Activated CD8-positive, alpha-beta memory T cell treated with anti-CD3 and anti-CD28 coated beads for 24 hours (primary cell): ENCODE measurements around the gene SNX21.
"Not testable (repeated sequence)": the region's sequence is repeated elsewhere in the genome, so short reads cannot be mapped to it uniquely, and the experiment has no call there.

Experiments
- DNase-seq: peaks from one replicate; pipeline ENCODE4 v3.0.0-alpha.2; 2020

Gene SNX21

GRCh38 chr20:45823949-45824835 is 9.4 kb upstream of the SNX21 start:
- DNase-seq, result peak; percentile 72

- no peak for DNase-seq
Observed at GRCh38 chr20:45826381-45827019, 7.1 kb upstream of the SNX21 start.

DNA sequence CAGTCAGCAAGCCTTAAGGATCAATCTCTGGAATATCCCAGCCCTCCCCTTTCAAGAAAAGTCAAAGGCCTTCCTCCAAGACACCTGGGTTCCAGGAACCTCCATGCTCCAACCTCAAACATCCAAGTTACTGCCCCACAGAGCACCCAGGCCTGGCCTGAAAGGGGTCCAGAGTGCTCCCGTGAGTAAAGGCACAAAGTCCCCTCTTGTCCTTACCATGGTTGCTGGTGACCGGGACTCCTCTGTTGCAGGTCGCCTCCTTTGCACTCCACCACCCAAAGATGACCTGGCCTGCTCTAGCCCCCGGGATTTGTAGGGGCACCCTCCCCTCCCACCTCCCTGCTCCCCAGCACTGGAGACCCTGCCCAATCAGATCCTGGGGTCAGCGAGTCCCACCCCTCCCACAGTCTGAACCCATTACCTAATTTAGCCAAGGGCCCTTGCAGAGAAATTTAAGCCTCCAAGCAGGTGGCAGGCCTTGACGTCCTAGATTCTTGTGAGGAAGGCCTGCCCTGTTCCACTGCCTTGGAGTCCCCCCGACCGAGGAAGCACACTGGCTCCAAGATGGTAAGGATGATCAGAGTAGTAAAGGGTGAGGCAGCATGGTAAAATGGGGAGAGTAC is 6.5 kb upstream of the SNX21 start, which contains the start of gene TNNC2:
Gene TNNC2, minus strand, starts transcription at position 283 of the 623 bp plus-strand sequence. Its CDS starts 64 bp downstream, at position 219.
- no peak for DNase-seq

DNA sequence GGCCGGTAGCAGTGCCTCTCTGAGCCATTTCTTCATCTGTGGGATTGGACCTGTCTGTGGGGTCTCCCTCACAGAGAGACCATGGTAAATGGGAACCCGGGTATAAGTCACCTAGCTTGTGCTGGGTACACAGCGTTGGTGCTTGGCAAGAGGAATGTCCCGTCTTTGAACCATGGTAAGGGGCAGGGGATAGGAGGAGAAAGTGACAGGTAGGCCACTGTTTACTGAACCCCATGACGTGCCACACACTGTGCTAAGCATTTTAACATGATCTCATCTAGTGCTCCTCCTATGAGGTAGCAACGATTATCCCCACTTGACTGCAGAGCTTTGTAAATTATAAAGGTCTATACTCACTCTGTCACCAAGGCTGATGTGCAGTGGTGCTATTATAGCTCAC is 5.9 kb upstream of the SNX21 start:
- DNase-seq, result no peak

DNA sequence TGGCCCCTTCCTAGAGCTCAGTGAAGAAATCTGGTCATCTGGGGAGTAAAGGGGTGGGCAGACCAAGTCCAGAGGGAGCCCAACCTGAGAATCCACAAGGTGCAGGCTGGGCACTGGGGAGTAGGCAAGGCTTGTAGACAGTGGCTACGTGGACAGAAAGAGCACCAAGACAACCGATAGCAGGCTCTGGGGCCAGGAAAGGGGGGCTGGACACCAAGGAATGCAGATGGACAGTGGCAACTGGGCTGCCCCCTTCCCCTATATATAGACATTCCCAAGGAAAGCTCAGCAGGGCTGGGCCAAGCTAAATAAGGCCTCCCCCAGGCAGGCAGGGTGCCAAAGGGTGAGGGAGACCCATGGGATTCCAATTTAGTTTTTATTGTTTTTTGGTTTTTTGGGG is 5.0 kb upstream of the SNX21 start:
- no peak for DNase-seq

DNA sequence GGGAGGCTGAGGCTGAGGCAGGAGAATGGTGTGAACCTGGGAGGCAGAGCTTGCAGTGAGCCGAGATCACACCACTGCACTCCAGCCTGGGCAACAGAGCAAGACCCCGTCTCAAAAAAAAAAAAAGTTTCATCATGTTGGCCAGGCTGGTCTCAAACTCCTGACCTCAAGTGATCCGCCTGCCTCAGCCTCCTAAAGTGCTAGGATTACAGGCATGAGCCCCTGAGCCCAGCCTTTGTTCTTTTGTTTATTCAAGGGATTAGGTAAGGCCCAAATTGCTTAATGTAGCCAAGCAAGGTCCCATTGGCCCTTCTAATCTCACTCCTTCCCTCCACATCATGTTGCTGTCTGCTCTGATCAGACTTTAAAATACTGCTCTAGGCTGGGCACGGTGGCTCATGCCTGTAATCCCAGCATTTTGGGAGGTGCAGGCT is 3.9 kb upstream of the SNX21 start:
- not testable (repeated sequence) for DNase-seq

DNA sequence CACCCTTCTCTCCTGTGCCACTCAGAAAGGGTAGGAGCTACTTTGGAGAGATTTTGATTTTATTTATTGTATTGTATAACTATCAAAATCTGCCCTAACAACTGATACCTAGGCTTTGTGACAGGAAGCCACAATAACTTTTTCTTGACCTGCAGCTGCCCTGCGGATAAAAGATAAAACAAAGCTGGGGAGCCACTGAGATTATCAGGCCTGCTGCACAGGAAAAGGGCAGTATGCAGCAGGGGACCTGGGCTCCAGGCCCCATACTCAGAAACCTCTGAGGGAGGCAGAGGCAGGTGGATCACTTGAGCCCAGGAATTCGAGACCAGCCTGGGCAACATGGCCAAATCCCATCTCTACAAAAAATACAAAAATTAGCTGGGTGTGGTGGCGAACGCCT is 980 bp upstream of the SNX21 start:
- no peak for DNase-seq

DNA sequence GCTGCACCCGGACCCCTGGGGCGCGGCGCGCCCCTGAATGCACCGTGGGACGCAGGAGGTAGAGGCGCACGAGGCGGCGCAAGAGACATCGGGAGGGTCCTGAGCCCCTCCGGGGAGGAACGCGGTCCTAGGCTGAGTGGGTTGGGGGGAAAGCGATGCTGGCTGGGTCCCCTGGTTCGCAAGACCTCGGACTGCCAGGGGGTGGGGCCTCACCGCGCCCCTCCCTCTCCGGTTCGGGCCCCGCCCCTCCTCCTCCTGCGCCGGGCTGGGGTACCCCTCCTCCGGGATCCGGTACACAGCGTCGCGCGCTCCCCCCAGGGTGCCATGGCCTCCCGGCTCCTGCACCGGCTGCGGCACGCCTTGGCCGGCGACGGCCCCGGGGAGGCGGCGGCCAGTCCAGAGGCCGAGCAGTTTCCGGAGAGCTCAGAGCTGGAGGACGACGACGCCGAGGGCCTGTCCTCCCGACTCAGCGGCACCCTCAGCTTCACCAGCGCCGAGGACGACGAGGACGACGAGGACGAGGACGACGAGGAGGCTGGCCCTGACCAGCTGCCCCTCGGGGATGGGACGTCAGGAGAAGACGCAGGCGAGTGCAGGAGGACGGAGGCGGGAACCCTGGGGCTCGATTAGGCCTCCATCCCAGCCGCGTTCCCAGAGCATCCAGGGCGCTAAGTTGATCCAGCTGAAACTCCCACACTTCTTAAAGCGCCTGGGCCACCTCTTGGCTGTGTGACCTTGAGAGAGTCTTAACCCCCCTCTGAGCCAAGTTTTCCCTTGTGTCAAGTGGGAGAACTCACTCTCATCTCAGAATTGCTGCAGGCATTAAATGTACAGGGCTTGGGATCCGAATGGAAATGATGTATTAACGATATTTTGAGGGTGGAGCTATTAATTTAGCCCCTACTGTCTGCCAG is 541 bp downstream of the SNX21 start:
- DNase-seq, result peak; percentile 77

DNA sequence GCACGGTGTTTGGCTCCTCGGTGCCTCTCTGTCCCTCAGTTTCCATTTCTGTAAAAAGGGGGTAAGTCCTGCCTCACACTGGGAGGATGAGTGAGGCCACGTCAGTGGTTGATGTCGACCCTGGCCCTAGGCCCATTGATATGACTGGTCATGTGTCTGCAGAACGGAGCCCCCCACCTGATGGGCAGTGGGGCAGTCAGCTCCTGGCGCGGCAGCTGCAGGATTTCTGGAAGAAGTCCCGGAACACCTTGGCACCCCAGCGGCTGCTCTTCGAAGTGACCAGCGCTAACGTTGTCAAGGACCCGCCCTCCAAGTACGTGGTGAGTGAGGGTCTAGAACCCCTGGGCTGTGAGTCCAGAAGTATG is 1.2 kb downstream of the SNX21 start:
- DNase-seq, result no peak

- no peak for DNase-seq
Observed at GRCh38 chr20:45835329-45835765, 1.7 kb downstream of the SNX21 start.

- DNase-seq, result no peak
Observed at GRCh38 chr20:45835825-45836224, 2.2 kb downstream of the SNX21 start.

DNA sequence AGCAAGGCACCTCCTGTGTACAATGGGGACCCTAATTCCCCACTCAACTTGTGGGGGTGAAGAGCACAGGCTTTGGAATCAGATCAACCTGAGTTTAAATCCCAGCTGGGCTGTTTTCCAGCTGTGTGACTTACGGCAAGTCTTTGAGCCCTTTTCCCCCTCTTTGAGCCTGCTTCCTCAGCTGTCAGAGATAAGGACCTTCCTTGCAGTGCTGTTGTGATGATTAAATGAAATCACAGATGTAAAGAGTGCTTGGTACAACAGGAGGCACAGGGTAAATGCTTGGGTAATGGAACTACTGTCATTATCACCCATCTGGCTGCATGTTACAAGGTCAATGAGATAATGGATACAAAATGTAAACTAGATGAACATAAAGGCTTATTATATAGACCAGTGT is 3.2 kb downstream of the SNX21 start:
- DNase-seq, result no peak

DNA sequence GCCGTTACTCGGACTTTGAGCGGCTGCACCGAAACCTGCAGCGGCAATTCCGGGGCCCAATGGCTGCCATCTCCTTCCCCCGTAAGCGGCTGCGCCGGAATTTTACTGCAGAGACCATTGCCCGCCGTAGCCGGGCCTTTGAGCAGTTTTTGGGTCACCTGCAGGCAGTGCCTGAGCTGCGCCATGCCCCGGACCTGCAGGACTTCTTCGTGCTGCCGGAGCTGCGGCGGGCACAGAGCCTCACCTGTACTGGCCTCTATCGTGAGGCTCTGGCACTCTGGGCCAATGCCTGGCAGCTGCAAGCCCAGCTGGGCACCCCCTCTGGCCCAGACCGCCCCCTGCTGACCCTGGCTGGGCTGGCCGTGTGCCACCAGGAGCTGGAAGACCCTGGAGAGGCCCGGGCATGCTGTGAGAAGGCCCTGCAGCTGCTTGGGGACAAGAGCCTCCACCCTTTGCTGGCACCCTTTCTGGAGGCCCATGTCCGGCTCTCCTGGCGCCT is 7.2 kb downstream of the SNX21 start:
- DNase-seq, result no peak

DNA sequence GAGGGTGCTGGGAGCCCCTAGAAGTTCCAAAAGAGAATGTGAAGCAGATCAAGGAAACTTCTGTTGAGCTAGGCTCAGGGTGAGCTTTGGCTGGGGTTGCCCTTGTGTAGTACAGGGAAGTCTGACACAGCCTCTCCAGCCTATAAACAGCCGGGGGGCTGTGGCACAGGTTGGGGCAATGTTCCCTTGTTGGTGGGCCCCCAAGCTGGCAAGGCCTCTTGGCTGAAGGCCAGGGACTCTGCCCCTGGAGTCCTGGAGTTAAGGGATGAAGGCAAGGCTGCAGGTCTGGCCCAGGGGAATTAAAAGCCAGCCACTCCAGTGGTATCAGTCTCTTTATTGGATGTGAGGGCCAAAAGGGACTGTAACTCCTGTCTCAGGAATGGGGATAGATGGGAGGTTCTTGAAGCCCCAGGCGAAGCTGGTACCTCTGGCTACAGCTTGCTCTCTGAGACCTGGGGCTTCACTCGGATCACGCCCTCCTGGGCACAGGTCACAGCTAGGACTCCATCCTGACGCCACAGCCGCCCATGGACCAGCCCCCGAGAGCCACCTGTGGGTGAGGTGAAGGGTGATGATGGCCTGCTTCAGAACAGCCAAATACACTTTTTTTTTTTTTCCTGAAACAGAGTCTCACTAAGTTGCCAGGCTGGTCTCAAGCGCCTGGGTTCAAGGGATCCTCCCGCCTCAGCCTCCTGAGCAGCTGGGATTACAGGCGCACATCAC is 8.0 kb downstream of the SNX21 start:
- no peak for DNase-seq

- no peak for DNase-seq
Observed at GRCh38 chr20:45842169-45842812, 8.7 kb downstream of the SNX21 start.

DNA sequence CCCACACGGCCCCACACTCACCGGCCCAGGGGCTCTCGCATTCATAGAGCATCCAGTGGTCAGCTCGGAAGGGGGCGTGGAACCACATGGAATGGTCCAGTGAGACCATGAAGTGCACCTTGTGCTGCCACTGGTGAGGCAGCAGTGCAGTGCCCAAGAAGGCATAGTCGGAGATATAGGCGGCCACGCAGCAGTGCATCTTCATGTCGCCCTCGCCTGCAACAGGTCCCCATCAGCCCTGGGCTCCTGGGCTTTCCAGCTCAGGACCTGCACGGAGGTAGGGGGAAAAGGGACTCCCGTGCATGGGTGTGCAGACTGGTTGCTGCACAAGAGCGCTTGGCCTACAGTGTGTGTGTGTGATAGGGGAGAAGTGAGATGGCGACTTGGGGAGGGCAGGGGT is 9.9 kb downstream of the SNX21 start:
- no peak for DNase-seq

- no peak for DNase-seq
Observed at GRCh38 chr20:45845452-45845851, 11.9 kb downstream of the SNX21 start.

DNA sequence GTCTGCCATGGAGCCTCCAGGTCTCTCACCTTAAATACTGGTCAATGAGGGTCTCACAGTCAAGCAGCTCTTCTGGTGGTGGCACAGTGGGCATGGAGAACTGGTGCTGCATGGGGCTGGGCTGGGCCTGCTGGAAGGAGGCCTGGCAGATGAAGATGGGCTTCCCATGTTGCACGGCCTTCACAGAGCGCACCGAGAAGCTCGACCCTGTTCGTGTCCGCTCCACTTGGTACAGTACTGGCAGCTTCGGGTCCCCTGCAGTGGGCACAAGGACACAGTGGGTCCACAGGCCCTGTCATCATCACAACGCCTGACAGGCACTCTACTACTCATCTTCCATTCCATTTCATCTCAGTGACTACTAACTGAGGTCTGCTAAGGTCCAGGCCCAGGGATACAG is 14.8 kb downstream of the SNX21 start:
- DNase-seq, result no peak

GRCh38 chr20:45848969-45849582 is 15.5 kb downstream of the SNX21 start:
- no peak for DNase-seq

- no peak for DNase-seq
Observed at GRCh38 chr20:45850238-45850637, 16.6 kb downstream of the SNX21 start.

DNA sequence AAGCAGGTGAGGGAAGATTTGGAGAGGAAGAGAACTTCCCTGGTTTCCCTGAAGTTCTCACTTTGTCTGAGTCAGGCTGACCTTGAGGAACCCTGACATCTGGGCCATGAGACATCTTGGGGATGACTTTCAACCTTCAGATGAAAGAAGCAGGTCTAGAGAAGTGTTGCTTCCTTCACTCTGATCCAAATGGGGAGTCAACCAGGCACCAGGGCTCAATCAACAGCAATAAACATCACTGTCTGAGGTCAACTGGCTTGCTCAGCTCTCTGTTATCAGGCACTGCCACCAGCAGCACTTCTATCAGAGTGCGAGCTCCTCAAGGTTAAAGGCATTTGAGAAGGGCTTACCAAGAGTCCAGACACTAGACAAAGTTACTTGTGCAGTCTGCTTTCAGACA is 17.3 kb downstream of the SNX21 start:
- DNase-seq, result no peak
